CD4-positive, alpha-beta T cell treated with Interleukin-6 for 4 hours (primary cell): ENCODE results near the gene SLITRK5.
A peak's percentile ranks its signal among the peaks of the same experiment; 100 is the strongest.

Experiments used
- DNase-seq: peaks from one replicate; pipeline ENCODE4 v3.0.0-alpha.2; 2020; ENCODE audit warnings: mixed read lengths

The SLITRK5 gene

GRCh38 chr13:87671031-87671752 is at the start of gene SLITRK5:
Gene SLITRK5 (plus strand): TSS chr13:87671371. CDS start chr13:87675389, 4,018 bp downstream.
- peak; percentile 24 for DNase-seq

GRCh38 chr13:87622971-87623370 is 48.2 kb upstream of the SLITRK5 start:
- no peak for DNase-seq

- no peak for DNase-seq
Observed at GRCh38 chr13:87656306-87656705, 14.9 kb upstream of the SLITRK5 start.

GRCh38 chr13:87661471-87661870 is 9.7 kb upstream of the SLITRK5 start:
- DNase-seq: no peak

- DNase-seq: no peak
Observed at GRCh38 chr13:87666831-87667230, 4.3 kb upstream of the SLITRK5 start.

GRCh38 chr13:87667686-87668085 is 3.5 kb upstream of the SLITRK5 start:
- no peak for DNase-seq

- no peak for DNase-seq
Observed at GRCh38 chr13:87669379-87669978, 1.7 kb upstream of the SLITRK5 start.

- no peak for DNase-seq
Observed at GRCh38 chr13:87671753-87672605, 808 bp downstream of the SLITRK5 start.

GRCh38 chr13:87674247-87674738 is 3.1 kb downstream of the SLITRK5 start:
- no peak for DNase-seq

- DNase-seq: no peak
Observed at GRCh38 chr13:87675851-87676250, 4.7 kb downstream of the SLITRK5 start.

- no peak for DNase-seq
Observed at GRCh38 chr13:87676254-87677042, 5.3 kb downstream of the SLITRK5 start.

- no peak for DNase-seq
Observed at GRCh38 chr13:87677043-87677495, 5.9 kb downstream of the SLITRK5 start.

- no peak for DNase-seq
Observed at GRCh38 chr13:87677496-87678371, 6.6 kb downstream of the SLITRK5 start.

- no peak for DNase-seq
Observed at GRCh38 chr13:87678372-87678752, 7.2 kb downstream of the SLITRK5 start.

- DNase-seq: no peak
Observed at GRCh38 chr13:87680298-87680697, 9.1 kb downstream of the SLITRK5 start.

GRCh38 chr13:87684850-87685742 is 13.9 kb downstream of the SLITRK5 start:
- DNase-seq: no peak

GRCh38 chr13:87696458-87696857 is 25.3 kb downstream of the SLITRK5 start:
- DNase-seq: no peak

- no peak for DNase-seq
Observed at GRCh38 chr13:87698268-87698667, 27.1 kb downstream of the SLITRK5 start.

GRCh38 chr13:87709947-87710346 is 38.8 kb downstream of the SLITRK5 start:
- no peak for DNase-seq

GRCh38 chr13:87712012-87712411 is 40.8 kb downstream of the SLITRK5 start:
- DNase-seq: no peak
